Natural killer cell (primary cell): ENCODE measurements around the gene UBASH3B. TPM values are rescaled to one million over a fixed set of nuclear protein-coding genes. Genes with fewer than 3 reads are reported as not detected.

ENCODE experiments used
- ATAC-seq, 3 donors: fragments of 150-1000 bp in 2 of 3; fragments of 200-7000 bp in 1 of 3; cut with Tn5 transposase; 1 replicate in 1 of 3; 2 replicates in 2 of 3; pipeline ENCODE4 v1.10.0; 2021; ENCODE audit warnings: mild to moderate bottlenecking in 2 of 3, moderate library complexity in 2 of 3
- DNase-seq, 2 donors: peaks; one replicate each; pipeline versions ENCODE4 v3.0.0 to v3.0.0-alpha.2; 2013 to 2021; ENCODE audit warnings: mixed read lengths in 1 of 2
- H3K27ac ChIP-seq: one replicate; pipeline ENCODE4 v1.5.1; 2013; ENCODE audit warnings: mild to moderate bottlenecking, low read length
- H3K27me3 ChIP-seq: one replicate; pipeline ENCODE4 v1.6.1; 2013; ENCODE audit warnings: low read length; ENCODE audit not compliant: control insufficient read depth, insufficient read depth
- H3K36me3 ChIP-seq: one replicate; pipeline ENCODE4 v1.6.1; 2013; ENCODE audit warnings: low read length; ENCODE audit not compliant: control insufficient read depth, insufficient read depth
- H3K4me1 ChIP-seq: one replicate; pipeline ENCODE4 v1.6.1; 2013; ENCODE audit warnings: low read length; ENCODE audit not compliant: control insufficient read depth, insufficient read depth
- H3K4me3 ChIP-seq: one replicate; pipeline ENCODE4 v1.5.1; 2013; ENCODE audit warnings: low read length
- H3K9me3 ChIP-seq: one replicate; pipeline ENCODE4 v1.6.1; 2013; ENCODE audit warnings: low read length; ENCODE audit not compliant: control insufficient read depth, insufficient read depth
- H3K27ac Mint-ChIP-seq, 2 donors: one replicate each; pipeline ENCODE4 v1.8.0; 2022; ENCODE audit warnings: mild to moderate bottlenecking in 2 of 2, mixed read lengths in 2 of 2, moderate library complexity in 1 of 2
- H3K27me3 Mint-ChIP-seq, 2 donors: one replicate each; pipeline ENCODE4 v1.8.0; 2022; ENCODE audit warnings: low read depth in 2 of 2, mixed read lengths in 2 of 2
- H3K36me3 Mint-ChIP-seq: one replicate; pipeline ENCODE4 v1.8.0; 2022; ENCODE audit warnings: mixed read lengths
- H3K4me1 Mint-ChIP-seq, 2 donors: one replicate each; pipeline ENCODE4 v1.8.0; 2022; ENCODE audit warnings: mixed read lengths in 2 of 2
- H3K4me3 Mint-ChIP-seq: one replicate; pipeline ENCODE4 v1.8.0; 2022; ENCODE audit warnings: mild to moderate bottlenecking, moderate library complexity, mixed read lengths
- H3K9me3 Mint-ChIP-seq, 2 donors: one replicate each; pipeline ENCODE4 v1.8.0; 2022; ENCODE audit warnings: mixed read lengths in 2 of 2
- CTCF ChIP-seq: fragments of 200-600 bp; IDR thresholded peaks from one replicate; pipeline ENCODE4 v1.8.0; 2022; ENCODE audit warnings: antibody characterized with exemption
- WGBS: methylation state at CpG from one replicate; pipeline ENCODE4 v1.1.7; 2013; ENCODE audit warnings: missing lambda C conversion rate; ENCODE audit not compliant: insufficient coverage; 5-methylcytosine and 5-hydroxymethylcytosine counted together
- intact Hi-C: fragments of 100-400 bp; cut with micrococcal nuclease; formaldehyde crosslinking; loops from one replicate; pipeline ENCODE4 v1.14.2; 2022
- total RNA-seq, 4 donors: library from RNA; stranded (reverse); fragments of 120-200 nt in 1 of 4; gene quantifications; one replicate each; pipeline versions ENCODE4 v1.2.3 to v1.2.4, GENCODE V29; 2013 to 2022

UBASH3B gene
- total RNA-seq, 3 donors from 2014 or later (not counting 1 experiment from before 2014, with no cell fraction given) = 28.7 to 33.9 (median 33.5) TPM

- DNase-seq (peak in 1 of 2 donors; percentile 54), ATAC-seq (peak; percentile 37 to 58 (median 52))
- Histone ChIP-seq H3K27ac (peak overlapping the region; percentile 73), H3K27me3 (no peaks in the 10 kb centered on the region), H3K36me3 (no peaks in the 10 kb centered on the region), H3K4me1 (peaks cover 37% of the 10 kb centered on the region), H3K4me3 (no peak overlapping the region), H3K9me3 (no peaks in the 10 kb centered on the region)
- H3K27me3 Mint-ChIP-seq = no peaks in the 10 kb centered on the region
- intact Hi-C loops = no loop called here
- no peaks in the 10 kb centered on the region for H3K36me3 Mint-ChIP-seq
- peak overlapping the region; percentile 69 for H3K4me3 Mint-ChIP-seq
- WGBS = 42% methylated on average over 14 of the region's 14 CpGs
- peaks cover 20 to 48% of the 10 kb centered on the region in 2 donors for H3K4me1 Mint-ChIP-seq
- no peak for TF ChIP-seq CTCF
- peak overlapping the region; percentile 61 to 76 for H3K27ac Mint-ChIP-seq
- H3K9me3 Mint-ChIP-seq = no peaks in the 10 kb centered on the region
Observed at GRCh38 chr11:122690801-122691548, 35.5 kb downstream of the UBASH3B start.

DNA sequence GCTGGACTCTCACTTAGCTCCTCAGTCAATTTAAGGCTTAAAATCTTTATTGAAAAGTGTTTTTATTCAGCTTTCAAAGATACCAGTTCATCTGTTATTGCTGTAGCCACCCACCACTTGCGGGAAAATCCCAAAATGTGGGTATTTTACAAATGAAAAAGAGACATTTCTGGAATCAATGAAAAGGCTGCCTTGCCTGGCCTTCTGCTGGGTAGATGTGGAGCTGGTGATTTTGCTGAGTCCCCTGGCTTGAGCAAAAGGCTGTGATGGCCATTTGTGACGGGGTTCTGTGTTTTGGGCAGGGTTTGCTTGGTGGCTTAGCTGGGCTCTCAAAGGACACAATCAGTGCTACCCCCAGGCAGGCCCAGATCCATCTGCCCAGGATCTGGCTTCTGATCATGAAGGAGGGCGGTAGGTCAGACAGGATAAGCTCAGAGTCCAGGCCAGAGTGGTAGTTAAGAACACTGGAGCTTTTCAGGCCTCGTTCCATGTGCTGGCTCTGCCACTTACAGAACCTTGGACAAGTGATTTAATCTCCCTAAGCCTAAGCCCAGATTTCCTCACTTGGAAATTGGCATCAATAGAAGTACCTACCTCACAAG lies 36.1 kb downstream of the UBASH3B start:
- no peak for ATAC-seq
- H3K4me1 Mint-ChIP-seq = peaks cover 25 to 53% of the 10 kb centered on the region in 2 donors

DNA sequence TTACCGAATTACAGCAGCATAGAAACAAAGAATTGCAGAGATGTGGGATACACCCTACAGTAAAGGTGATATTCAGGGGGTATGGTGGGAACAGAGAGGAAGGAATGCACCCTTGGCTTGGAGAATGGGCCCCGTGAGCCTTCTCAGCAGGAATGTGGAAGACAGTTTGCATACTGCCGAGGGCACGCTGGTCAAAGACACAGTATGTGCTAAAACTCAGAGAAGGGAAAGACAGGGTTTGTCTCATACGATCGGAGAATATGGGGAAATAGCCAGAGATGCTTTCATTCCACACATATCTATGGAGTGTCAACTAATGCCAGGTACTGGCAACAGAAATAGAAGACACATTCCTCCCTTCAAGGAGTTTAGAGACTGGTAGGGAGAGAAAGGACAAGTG lies 36.9 kb downstream of the UBASH3B start:
- H3K4me1 Mint-ChIP-seq = peaks cover 33 to 60% of the 10 kb centered on the region in 2 donors
- DNase-seq = no peak
- WGBS = 76% methylated on average over 6 of the region's 6 CpGs
- Histone ChIP-seq H3K27ac (no peak overlapping the region), H3K4me3 (no peak overlapping the region), H3K4me1 (peaks cover 52% of the 10 kb centered on the region), H3K9me3 (no peaks in the 10 kb centered on the region), H3K36me3 (no peaks in the 10 kb centered on the region), H3K27me3 (no peaks in the 10 kb centered on the region)
- no peak for TF ChIP-seq CTCF
- H3K27ac Mint-ChIP-seq = peak overlapping the region; percentile 61 to 76
- no peaks in the 10 kb centered on the region for H3K27me3 Mint-ChIP-seq
- no peak overlapping the region for H3K4me3 Mint-ChIP-seq
- intact Hi-C loops = no loop called here
- ATAC-seq = no peak
- no peaks in the 10 kb centered on the region for H3K36me3 Mint-ChIP-seq
- no peaks in the 10 kb centered on the region for H3K9me3 Mint-ChIP-seq

More for the DNA sequence above, 36.1 kb downstream of the UBASH3B start:
- 85% methylated on average over 4 of the region's 4 CpGs for WGBS
- Mint-ChIP-seq H3K4me3 (peak overlapping the region; percentile 69), H3K9me3 (no peaks in the 10 kb centered on the region), H3K27me3 (no peaks in the 10 kb centered on the region), H3K27ac (peak overlapping the region; percentile 61 to 76), H3K36me3 (no peaks in the 10 kb centered on the region)
- DNase-seq = no peak
- Histone ChIP-seq H3K27ac (peak overlapping the region; percentile 73), H3K4me3 (no peak overlapping the region), H3K27me3 (no peaks in the 10 kb centered on the region), H3K36me3 (no peaks in the 10 kb centered on the region), H3K4me1 (peaks cover 44% of the 10 kb centered on the region), H3K9me3 (no peaks in the 10 kb centered on the region)
- intact Hi-C loops = no loop called here
- no peak for TF ChIP-seq CTCF
